ENCODE results near the gene CYTH1. TPM values are rescaled to one million over a fixed set of nuclear protein-coding genes. Genes with fewer than 3 reads are reported as not detected.

Gene CYTH1
- polyA plus RNA-seq, 2 of the 4 experiments (the other 2 are of a cell fraction): 38.5 to 46.2 TPM

DNA sequence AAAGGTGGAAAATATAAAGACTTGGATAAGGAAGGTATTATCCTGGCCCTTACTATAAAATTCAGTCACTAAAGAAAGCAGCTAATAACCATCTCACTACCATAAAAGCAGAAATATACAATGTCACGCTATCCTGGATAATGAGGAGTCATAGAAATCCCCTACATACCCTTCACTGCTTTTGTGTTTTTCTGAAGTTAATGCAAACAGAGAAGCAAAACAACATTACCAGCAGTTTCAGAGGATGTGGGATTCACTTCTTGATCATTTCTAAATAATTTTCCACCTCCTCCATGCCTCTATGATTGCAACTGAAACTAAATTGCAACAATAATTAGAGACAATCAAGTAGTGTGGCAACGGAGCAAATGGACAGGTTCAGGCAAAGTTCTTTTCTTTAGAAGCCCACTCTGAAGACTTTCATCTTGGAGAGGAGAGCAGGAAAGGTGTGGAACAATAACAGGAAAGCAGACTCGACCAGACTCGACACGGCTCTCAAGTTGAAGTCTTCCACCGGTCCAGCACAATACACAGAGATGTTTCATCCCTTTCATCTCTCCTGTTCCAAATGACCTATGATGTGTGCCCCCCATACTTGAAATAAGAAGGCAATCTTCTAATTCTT lies 10.2 kb downstream of the CYTH1 start:
- TF ChIP-seq HOXB13 (CRISPR knock-in tag; IDR thresholded peaks at IDR 0.05; ENCODE audit: low read depth): no peak
- TF ChIP-seq, protein P1, sequence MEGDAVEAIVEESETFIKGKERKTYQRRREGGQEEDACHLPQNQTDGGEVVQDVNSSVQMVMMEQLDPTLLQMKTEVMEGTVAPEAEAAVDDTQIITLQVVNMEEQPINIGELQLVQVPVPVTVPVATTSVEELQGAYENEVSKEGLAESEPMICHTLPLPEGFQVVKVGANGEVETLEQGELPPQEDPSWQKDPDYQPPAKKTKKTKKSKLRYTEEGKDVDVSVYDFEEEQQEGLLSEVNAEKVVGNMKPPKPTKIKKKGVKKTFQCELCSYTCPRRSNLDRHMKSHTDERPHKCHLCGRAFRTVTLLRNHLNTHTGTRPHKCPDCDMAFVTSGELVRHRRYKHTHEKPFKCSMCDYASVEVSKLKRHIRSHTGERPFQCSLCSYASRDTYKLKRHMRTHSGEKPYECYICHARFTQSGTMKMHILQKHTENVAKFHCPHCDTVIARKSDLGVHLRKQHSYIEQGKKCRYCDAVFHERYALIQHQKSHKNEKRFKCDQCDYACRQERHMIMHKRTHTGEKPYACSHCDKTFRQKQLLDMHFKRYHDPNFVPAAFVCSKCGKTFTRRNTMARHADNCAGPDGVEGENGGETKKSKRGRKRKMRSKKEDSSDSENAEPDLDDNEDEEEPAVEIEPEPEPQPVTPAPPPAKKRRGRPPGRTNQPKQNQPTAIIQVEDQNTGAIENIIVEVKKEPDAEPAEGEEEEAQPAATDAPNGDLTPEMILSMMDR (IDR thresholded peaks at IDR 0.05): no peak
- TF ChIP-seq, protein P2, sequence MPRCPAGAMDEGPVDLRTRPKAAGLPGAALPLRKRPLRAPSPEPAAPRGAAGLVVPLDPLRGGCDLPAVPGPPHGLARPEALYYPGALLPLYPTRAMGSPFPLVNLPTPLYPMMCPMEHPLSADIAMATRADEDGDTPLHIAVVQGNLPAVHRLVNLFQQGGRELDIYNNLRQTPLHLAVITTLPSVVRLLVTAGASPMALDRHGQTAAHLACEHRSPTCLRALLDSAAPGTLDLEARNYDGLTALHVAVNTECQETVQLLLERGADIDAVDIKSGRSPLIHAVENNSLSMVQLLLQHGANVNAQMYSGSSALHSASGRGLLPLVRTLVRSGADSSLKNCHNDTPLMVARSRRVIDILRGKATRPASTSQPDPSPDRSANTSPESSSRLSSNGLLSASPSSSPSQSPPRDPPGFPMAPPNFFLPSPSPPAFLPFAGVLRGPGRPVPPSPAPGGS (IDR thresholded peaks at IDR 0.05): no peak
- no peak for TF ChIP-seq JUNB (IDR thresholded peaks at IDR 0.05)
- TF ChIP-seq, protein P3, sequence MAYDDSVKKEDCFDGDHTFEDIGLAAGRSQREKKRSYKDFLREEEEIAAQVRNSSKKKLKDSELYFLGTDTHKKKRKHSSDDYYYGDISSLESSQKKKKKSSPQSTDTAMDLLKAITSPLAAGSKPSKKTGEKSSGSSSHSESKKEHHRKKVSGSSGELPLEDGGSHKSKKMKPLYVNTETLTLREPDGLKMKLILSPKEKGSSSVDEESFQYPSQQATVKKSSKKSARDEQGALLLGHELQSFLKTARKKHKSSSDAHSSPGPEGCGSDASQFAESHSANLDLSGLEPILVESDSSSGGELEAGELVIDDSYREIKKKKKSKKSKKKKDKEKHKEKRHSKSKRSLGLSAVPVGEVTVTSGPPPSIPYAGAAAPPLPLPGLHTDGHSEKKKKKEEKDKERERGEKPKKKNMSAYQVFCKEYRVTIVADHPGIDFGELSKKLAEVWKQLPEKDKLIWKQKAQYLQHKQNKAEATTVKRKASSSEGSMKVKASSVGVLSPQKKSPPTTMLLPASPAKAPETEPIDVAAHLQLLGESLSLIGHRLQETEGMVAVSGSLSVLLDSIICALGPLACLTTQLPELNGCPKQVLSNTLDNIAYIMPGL (CRISPR knock-in tag; IDR thresholded peaks at IDR 0.05; ENCODE audit: borderline replicate concordance): no peak
- no peak for TF ChIP-seq CHD2 (IDR thresholded peaks at IDR 0.05; ENCODE audit: low read length, partially characterized antibody)
- TF ChIP-seq USF2 (IDR thresholded peaks at IDR 0.05): no peak
- no peak for TF ChIP-seq KDM1A (IDR thresholded peaks at IDR 0.05; ENCODE audit: low read depth)
- TF ChIP-seq HOXA7 (CRISPR knock-in tag; IDR thresholded peaks at IDR 0.05): no peak
- TF ChIP-seq, protein P4, sequence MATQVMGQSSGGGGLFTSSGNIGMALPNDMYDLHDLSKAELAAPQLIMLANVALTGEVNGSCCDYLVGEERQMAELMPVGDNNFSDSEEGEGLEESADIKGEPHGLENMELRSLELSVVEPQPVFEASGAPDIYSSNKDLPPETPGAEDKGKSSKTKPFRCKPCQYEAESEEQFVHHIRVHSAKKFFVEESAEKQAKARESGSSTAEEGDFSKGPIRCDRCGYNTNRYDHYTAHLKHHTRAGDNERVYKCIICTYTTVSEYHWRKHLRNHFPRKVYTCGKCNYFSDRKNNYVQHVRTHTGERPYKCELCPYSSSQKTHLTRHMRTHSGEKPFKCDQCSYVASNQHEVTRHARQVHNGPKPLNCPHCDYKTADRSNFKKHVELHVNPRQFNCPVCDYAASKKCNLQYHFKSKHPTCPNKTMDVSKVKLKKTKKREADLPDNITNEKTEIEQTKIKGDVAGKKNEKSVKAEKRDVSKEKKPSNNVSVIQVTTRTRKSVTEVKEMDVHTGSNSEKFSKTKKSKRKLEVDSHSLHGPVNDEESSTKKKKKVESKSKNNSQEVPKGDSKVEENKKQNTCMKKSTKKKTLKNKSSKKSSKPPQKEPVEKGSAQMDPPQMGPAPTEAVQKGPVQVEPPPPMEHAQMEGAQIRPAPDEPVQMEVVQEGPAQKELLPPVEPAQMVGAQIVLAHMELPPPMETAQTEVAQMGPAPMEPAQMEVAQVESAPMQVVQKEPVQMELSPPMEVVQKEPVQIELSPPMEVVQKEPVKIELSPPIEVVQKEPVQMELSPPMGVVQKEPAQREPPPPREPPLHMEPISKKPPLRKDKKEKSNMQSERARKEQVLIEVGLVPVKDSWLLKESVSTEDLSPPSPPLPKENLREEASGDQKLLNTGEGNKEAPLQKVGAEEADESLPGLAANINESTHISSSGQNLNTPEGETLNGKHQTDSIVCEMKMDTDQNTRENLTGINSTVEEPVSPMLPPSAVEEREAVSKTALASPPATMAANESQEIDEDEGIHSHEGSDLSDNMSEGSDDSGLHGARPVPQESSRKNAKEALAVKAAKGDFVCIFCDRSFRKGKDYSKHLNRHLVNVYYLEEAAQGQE (IDR thresholded peaks at IDR 0.05): no peak
- no peak for TF ChIP-seq POLR2AphosphoS2 (conservative IDR thresholded peaks at IDR 0.05; ENCODE audit: low read length)
- no peak for TF ChIP-seq NFE2L2 (conservative IDR thresholded peaks at IDR 0.05; ENCODE audit: low read length)
- TF ChIP-seq E2F6 (IDR thresholded peaks at IDR 0.05; ENCODE audit: borderline replicate concordance, low read depth): no peak
- TF ChIP-seq ELK1 (IDR thresholded peaks at IDR 0.05; ENCODE audit: low read depth, low read length): no peak
- no peak for TF ChIP-seq NPAS2 (CRISPR knock-in tag; IDR thresholded peaks at IDR 0.05; ENCODE audit: borderline replicate concordance)
- TF ChIP-seq CBX8 (IDR thresholded peaks at IDR 0.05): no peak
- TF ChIP-seq EP300 (IDR thresholded peaks at IDR 0.05): no peak
- no peak for TF ChIP-seq SMC3 (IDR thresholded peaks at IDR 0.05)
- no peak for TF ChIP-seq BHLHE40 (IDR thresholded peaks at IDR 0.05; ENCODE audit: low read depth, low read length)
- ATAC-seq (no peak), FAIRE-seq (no peak), DNase-seq (ENCODE audit: low read depth in 1 of 2, low spot score in 1 of 2) (no peak)
- H3K4me2 ChIP-seq: no peak overlapping the region
- ChIA-PET POLR2A (no interaction called here), CTCF (interaction anchor here (0.6 to 1.8 kb wide), 6 partner anchors 12 to 411 kb away, joined by 3 to 7 read pairs (median 3); no protein-coding TSS in a partner anchor)
- H3K4me1 ChIP-seq: peaks cover 11% of the 10 kb centered on the region; the same call in 2 of the 3 replicates
- H3K9me3 ChIP-seq: no peaks in the 10 kb centered on the region
- H3K4me3 ChIP-seq: no peak overlapping the region
- 91% methylated on average over 6 of the region's 6 CpGs for WGBS (ENCODE audit: missing lambda C conversion rate)
- H3K27ac ChIP-seq: no peak overlapping the region
